Natural killer cell (primary cell): ENCODE data around the gene GBX2. TPM values are rescaled to one million over a fixed set of nuclear protein-coding genes. Genes with fewer than 3 reads are reported as not detected.

Experiments
- ATAC-seq, 3 donors: fragments of 150-1000 bp in 2 of 3; fragments of 200-7000 bp in 1 of 3; cut with Tn5 transposase; 1 replicate in 1 of 3; 2 replicates in 2 of 3; pipeline ENCODE4 v1.10.0; 2021; ENCODE audit warnings: mild to moderate bottlenecking in 2 of 3, moderate library complexity in 2 of 3
- DNase-seq, 2 donors: peaks; one replicate each; pipeline versions ENCODE4 v3.0.0 to v3.0.0-alpha.2; 2013 to 2021; ENCODE audit warnings: mixed read lengths in 1 of 2
- H3K27ac ChIP-seq: one replicate; pipeline ENCODE4 v1.5.1; 2013; ENCODE audit warnings: mild to moderate bottlenecking, low read length
- H3K27me3 ChIP-seq: one replicate; pipeline ENCODE4 v1.6.1; 2013; ENCODE audit warnings: low read length; ENCODE audit not compliant: control insufficient read depth, insufficient read depth
- H3K36me3 ChIP-seq: one replicate; pipeline ENCODE4 v1.6.1; 2013; ENCODE audit warnings: low read length; ENCODE audit not compliant: control insufficient read depth, insufficient read depth
- H3K4me1 ChIP-seq: one replicate; pipeline ENCODE4 v1.6.1; 2013; ENCODE audit warnings: low read length; ENCODE audit not compliant: control insufficient read depth, insufficient read depth
- H3K4me3 ChIP-seq: one replicate; pipeline ENCODE4 v1.5.1; 2013; ENCODE audit warnings: low read length
- H3K9me3 ChIP-seq: one replicate; pipeline ENCODE4 v1.6.1; 2013; ENCODE audit warnings: low read length; ENCODE audit not compliant: control insufficient read depth, insufficient read depth
- H3K27ac Mint-ChIP-seq, 2 donors: one replicate each; pipeline ENCODE4 v1.8.0; 2022; ENCODE audit warnings: mild to moderate bottlenecking in 2 of 2, mixed read lengths in 2 of 2, moderate library complexity in 1 of 2
- H3K27me3 Mint-ChIP-seq, 2 donors: one replicate each; pipeline ENCODE4 v1.8.0; 2022; ENCODE audit warnings: low read depth in 2 of 2, mixed read lengths in 2 of 2
- H3K36me3 Mint-ChIP-seq: one replicate; pipeline ENCODE4 v1.8.0; 2022; ENCODE audit warnings: mixed read lengths
- H3K4me1 Mint-ChIP-seq, 2 donors: one replicate each; pipeline ENCODE4 v1.8.0; 2022; ENCODE audit warnings: mixed read lengths in 2 of 2
- H3K4me3 Mint-ChIP-seq: one replicate; pipeline ENCODE4 v1.8.0; 2022; ENCODE audit warnings: mild to moderate bottlenecking, moderate library complexity, mixed read lengths
- H3K9me3 Mint-ChIP-seq, 2 donors: one replicate each; pipeline ENCODE4 v1.8.0; 2022; ENCODE audit warnings: mixed read lengths in 2 of 2
- CTCF ChIP-seq: fragments of 200-600 bp; IDR thresholded peaks from one replicate; pipeline ENCODE4 v1.8.0; 2022; ENCODE audit warnings: antibody characterized with exemption
- WGBS: methylation state at CpG from one replicate; pipeline ENCODE4 v1.1.7; 2013; ENCODE audit warnings: missing lambda C conversion rate; ENCODE audit not compliant: insufficient coverage; 5-methylcytosine and 5-hydroxymethylcytosine counted together
- intact Hi-C: fragments of 100-400 bp; cut with micrococcal nuclease; formaldehyde crosslinking; loops from one replicate; pipeline ENCODE4 v1.14.2; 2022
- total RNA-seq, 4 donors: library from RNA; stranded (reverse); fragments of 120-200 nt in 1 of 4; gene quantifications; one replicate each; pipeline versions ENCODE4 v1.2.3 to v1.2.4, GENCODE V29; 2013 to 2022

Gene GBX2
- total RNA-seq, 3 donors from 2014 or later (not counting 1 experiment from before 2014, with no cell fraction given) = not detected

DNA sequence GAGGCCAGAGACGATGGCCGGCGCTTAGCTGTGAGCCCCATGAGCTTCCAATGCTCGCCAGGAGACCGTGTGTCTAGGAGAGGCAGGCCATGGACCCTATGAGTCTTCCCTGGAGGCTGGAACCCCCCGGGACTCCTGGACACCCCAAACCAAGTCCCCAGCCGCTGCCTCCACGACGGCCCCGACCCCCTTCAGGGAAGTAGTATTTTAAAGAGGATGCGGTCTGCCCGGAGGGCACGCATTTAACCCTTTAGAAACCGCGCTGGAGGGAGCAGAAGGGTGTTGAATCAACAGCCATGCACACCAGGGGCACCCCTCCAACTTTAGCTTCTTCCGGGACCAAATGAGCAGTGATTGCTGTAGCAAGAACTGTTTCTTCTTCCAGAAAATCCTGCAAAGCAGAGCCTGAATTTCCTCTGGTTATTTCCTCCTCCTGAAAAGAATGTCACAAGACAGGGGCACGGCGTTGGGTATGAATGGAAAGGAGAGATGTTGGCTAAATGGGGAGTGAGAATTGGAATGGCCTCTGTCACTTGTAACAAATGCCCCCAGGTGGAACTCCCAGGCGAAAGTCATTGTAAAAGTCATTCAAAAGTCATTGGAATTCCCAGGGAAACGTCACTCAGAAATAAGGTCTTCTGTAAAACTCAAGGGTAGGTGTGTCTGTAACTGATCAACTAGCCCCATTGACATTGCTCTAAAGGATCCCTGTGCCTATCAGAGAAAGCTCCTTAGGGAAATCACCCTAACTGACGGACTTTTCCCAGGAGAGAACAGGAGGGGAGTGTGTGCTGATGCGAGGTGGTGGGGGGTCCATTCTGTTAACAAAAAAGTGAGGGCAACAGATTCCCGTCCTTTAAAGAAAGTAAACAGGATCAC, 5.8 kb upstream of the GBX2 start:
- Histone ChIP-seq H3K27ac (no peak overlapping the region), H3K36me3 (no peaks in the 10 kb centered on the region), H3K4me3 (no peak overlapping the region), H3K4me1 (peaks cover 13% of the 10 kb centered on the region), H3K9me3 (no peaks in the 10 kb centered on the region), H3K27me3 (peaks cover 53% of the 10 kb centered on the region)
- intact Hi-C loops = no loop called here
- H3K27me3 Mint-ChIP-seq = peaks cover 55 to 66% of the 10 kb centered on the region in 2 donors
- H3K4me3 Mint-ChIP-seq = no peak overlapping the region
- H3K9me3 Mint-ChIP-seq = no peaks in the 10 kb centered on the region
- peaks cover 5 to 6% of the 10 kb centered on the region in 2 donors for H3K4me1 Mint-ChIP-seq
- H3K36me3 Mint-ChIP-seq = no peaks in the 10 kb centered on the region
- DNase-seq (no peak), ATAC-seq (no peak)
- no peak overlapping the region for H3K27ac Mint-ChIP-seq
- WGBS = 4% methylated on average over 18 of the region's 23 CpGs
- no peak for TF ChIP-seq CTCF

DNA sequence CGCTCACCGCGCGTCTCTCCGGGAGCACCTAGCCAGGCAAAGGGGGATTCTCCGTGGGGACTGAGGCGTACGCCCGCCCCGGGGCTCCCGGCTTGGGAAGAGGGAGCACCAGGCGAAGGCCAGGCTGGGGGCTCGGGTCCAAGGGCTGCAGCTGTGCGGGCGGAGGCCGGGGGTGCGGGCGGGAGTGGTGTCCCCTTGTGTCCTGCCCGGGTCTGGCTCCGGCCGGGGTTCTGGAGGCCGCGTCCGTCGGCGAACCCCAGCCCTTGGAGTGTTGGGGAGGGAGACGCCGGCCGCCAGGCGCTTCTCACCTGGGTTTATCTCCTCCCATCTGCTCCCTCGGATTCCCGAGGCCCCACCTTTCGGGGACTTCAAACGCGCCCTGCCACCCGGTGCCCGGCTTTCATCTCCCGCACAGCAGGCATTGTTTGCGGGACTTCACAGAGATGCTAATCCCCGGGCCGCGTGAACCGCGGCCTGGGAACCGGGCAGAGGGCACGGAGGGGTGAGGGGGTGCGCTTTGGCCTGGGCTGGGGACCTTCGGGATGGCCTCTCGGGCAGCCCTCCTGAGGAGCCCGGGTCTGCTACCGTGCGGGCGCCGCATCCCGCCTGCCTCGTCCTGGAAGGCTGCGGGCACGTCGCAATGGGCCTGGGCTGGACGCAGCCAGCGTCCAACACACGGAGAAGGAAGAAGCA, 5.0 kb upstream of the GBX2 start:
- H3K4me3 ChIP-seq = no peak overlapping the region
- ATAC-seq (no peak), DNase-seq (no peak)
- H3K4me1 Mint-ChIP-seq = peaks cover 1 to 3% of the 10 kb centered on the region in 2 donors
- H3K4me1 ChIP-seq = peaks cover 6% of the 10 kb centered on the region
- no peaks in the 10 kb centered on the region for H3K9me3 ChIP-seq
- no peak overlapping the region for H3K27ac Mint-ChIP-seq
- no peaks in the 10 kb centered on the region for H3K36me3 ChIP-seq
- no peaks in the 10 kb centered on the region for H3K9me3 Mint-ChIP-seq
- no peak for TF ChIP-seq CTCF
- 10% methylated on average over 62 of the region's 62 CpGs for WGBS
- H3K4me3 Mint-ChIP-seq = no peak overlapping the region
- H3K27me3 Mint-ChIP-seq = peaks cover 49 to 61% of the 10 kb centered on the region in 2 donors
- intact Hi-C loops = no loop called here
- no peaks in the 10 kb centered on the region for H3K36me3 Mint-ChIP-seq
- H3K27me3 ChIP-seq = peaks cover 49% of the 10 kb centered on the region
- no peak overlapping the region for H3K27ac ChIP-seq

DNA sequence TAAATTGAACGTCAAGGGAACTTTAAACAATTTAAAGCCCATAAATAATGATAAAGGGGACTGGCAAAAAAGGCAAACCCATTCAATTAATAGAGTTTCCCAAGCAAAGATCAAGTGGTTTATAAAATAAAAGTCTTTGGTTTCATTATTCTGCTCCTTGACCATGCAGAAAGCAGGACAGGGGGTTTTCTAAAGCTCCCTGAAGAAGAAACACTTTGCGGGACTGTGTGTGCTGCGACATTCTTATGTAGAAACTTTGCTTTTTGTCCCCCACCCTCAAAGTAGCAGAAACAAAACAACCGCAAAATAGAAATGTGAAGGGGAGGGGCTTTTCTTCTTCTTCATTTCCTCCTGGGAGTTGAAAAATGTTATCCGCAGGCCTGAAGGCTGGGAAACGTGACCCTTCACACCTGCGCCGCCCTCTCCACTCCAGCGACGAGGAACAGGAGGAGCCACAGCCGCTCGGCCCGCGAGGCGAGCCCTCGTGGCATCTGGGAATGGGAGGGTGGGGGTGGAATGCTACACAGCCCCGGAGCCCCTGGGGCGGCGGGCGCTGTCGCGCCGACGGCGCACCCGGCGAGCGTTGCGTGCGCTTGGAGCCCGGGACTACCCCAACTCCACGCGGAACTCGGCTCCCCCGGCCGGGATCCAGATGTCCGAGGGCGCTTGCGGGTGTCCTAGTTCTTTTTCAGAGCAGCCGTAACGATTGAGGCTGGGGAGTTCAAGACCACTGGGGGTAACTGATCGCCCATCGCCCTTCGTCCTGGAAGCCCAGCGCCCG, 4.3 kb upstream of the GBX2 start:
- Mint-ChIP-seq H3K36me3 (no peaks in the 10 kb centered on the region), H3K4me1 (no peaks in the 10 kb centered on the region), H3K27ac (no peak overlapping the region), H3K27me3 (peaks cover 49 to 60% of the 10 kb centered on the region in 2 donors), H3K4me3 (no peak overlapping the region), H3K9me3 (no peaks in the 10 kb centered on the region)
- Histone ChIP-seq H3K27ac (no peak overlapping the region), H3K4me1 (no peaks in the 10 kb centered on the region), H3K9me3 (no peaks in the 10 kb centered on the region), H3K27me3 (peaks cover 44% of the 10 kb centered on the region), H3K4me3 (no peak overlapping the region), H3K36me3 (no peaks in the 10 kb centered on the region)
- 7% methylated on average over 45 of the region's 46 CpGs for WGBS
- no peak for DNase-seq
- no peak for ATAC-seq
- TF ChIP-seq CTCF = no peak
- intact Hi-C loops = no loop called here
